ENCODE measurements around the gene KCNK5.

- TF ChIP-seq CTCF (conservative IDR thresholded peaks at IDR 0.05 in 1 of 2, IDR thresholded peaks at IDR 0.05 in 1 of 2; ENCODE audit: extremely low read depth in 1 of 2, insufficient read depth in 1 of 2, low read depth in 1 of 2, low read length in 2 of 2), result no peak
- no peak for TF ChIP-seq EZH2 (IDR thresholded peaks at IDR 0.05; ENCODE audit: borderline replicate concordance, low read length)
Observed at GRCh38 chr6:39276379-39276995, 47.2 kb upstream of the KCNK5 start.
